ENCODE results near the gene BARHL1. TPM values are rescaled to one million over a fixed set of nuclear protein-coding genes. Genes with fewer than 3 reads are reported as not detected.

BARHL1 gene
- total RNA-seq (2014; rRNA removed; shearing (Covaris generic)), result not detected in 2 replicates

GRCh38 chr9:132582276-132582785 lies at the start of gene BARHL1:
Gene BARHL1 (plus strand): TSS chr9:132582606. CDS start chr9:132582798, 192 bp downstream.
- DNase-seq (ENCODE audit: low read depth), result no peak

DNA sequence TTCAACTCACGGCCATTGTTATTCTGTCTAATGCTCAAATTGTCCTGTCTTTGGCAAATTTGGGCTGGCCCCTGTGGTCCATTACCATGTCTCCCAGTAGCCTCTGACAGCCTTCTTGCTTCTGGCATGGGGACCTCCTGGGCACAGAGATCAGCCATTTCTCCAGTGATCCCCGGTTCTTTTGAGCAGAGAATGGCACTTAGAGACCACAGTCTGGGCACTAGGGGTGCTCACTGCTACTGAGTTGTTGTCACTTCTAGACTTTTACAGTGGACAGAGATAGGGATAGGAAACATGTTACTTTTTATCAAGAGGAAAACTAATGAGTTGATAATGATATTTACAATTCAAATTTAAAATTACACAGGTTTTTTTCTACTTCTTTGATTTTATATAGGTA lies 47.6 kb upstream of the BARHL1 start:
- DNase-seq (ENCODE audit: low read depth), result no peak

GRCh38 chr9:132536124-132536523 lies 46.3 kb upstream of the BARHL1 start:
- DNase-seq (ENCODE audit: low read depth), result no peak

GRCh38 chr9:132537352-132537751 lies 45.1 kb upstream of the BARHL1 start:
- no peak for DNase-seq (ENCODE audit: low read depth)

GRCh38 chr9:132538071-132538470 lies 44.3 kb upstream of the BARHL1 start:
- DNase-seq (ENCODE audit: low read depth), result no peak

DNA sequence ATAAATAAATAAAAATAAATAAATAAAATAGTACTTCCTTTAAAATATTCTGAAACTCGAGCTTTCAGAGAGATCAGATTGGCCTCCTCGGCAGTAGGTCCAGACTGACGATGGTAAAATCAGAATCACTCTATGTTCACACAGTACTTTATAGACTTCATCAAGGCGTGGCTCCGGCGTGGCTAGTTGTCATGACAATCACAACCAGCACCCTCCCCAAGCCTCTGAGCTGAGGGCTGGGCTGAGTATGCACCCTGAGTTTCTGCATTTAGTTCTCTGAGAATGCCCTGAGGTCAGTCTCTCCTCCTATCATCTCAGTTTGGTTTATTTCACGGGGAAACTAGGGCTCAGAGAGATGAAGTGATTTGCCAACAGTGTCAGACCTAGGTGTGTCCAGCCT lies 43.3 kb upstream of the BARHL1 start:
- no peak for DNase-seq (ENCODE audit: low read depth)

DNA sequence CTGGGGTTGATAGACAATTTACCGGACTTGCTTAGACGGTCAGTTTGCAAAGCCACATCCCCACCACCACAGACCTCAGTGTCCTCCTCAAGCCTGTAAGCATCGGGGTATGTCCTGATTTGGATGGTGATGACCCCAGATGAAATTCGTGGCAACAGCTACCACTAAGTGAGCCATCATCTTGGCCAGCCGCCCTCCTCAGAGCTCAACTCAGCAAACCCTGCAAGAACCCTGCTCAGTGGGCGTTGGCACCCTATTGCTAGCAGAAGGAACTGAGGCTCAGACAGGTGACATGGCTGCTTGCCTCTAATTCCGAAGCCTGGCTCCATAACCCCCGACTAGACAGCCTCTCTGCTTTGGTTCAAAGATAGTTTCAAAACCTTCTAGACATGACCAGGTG lies 41.4 kb upstream of the BARHL1 start:
- DNase-seq (ENCODE audit: low read depth), result no peak

GRCh38 chr9:132541870-132542830 lies 40.3 kb upstream of the BARHL1 start:
- DNase-seq (ENCODE audit: low read depth), result no peak

DNA sequence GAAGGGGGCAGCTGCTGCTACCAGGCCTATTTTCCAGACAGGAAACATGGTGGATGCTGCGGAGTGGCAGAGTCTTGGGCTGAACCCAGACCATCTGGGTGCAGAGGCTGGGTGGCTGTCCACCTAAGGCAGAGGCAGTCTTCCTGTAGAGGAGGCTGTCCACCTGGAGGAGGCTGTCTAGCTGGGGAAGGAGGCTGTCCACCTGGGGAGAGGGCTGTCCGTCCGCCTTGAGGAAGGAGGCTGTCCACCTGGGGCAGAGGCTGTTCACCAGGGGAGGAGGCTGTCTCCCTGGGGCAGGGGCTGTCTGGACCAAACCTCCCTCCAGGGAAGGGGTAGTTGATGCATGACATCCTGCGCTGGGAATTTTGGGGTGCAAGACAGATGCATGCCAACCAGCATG lies 39.2 kb upstream of the BARHL1 start:
- no peak for DNase-seq (ENCODE audit: low read depth)

DNA sequence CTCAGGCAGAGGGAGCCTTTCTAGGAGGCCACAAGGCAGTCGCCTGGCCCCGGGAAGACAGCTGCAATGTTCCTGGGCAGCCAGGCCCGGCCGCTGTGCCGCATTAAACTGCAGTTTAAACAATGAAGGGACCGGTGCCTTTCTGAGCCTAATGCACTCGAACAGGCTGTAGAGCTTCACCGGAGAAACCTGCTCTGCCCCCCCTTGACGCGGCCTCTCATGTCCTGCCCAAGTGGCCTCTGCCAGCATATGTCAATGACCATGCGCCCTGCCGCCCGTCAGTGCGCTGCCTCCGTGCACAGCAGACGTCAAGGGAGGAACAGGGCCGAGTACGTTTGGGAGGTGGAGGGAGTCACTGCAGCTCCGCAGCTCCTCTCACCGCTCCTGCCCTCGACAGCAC lies 38.4 kb upstream of the BARHL1 start:
- DNase-seq (ENCODE audit: low read depth), result no peak

DNA sequence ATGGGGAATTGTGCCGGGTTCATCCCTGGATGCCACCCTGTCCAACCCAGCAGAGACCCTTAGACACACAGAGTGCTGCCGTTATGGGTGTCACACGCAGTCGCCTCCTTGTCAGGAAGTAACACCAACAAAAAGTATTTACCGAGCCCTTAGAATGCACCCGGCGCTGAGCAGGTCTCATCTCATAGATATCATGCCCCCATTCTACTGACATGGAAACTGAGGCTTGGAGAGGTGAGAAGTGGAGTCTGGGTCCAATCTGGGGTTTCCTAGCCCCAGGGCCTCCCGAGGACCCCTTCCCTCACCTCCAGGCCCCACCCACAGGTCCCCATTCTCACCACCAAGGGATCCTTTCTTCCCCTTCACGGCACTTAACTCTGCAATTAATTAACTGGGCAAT lies 36.8 kb upstream of the BARHL1 start:
- DNase-seq (ENCODE audit: low read depth), result no peak

DNA sequence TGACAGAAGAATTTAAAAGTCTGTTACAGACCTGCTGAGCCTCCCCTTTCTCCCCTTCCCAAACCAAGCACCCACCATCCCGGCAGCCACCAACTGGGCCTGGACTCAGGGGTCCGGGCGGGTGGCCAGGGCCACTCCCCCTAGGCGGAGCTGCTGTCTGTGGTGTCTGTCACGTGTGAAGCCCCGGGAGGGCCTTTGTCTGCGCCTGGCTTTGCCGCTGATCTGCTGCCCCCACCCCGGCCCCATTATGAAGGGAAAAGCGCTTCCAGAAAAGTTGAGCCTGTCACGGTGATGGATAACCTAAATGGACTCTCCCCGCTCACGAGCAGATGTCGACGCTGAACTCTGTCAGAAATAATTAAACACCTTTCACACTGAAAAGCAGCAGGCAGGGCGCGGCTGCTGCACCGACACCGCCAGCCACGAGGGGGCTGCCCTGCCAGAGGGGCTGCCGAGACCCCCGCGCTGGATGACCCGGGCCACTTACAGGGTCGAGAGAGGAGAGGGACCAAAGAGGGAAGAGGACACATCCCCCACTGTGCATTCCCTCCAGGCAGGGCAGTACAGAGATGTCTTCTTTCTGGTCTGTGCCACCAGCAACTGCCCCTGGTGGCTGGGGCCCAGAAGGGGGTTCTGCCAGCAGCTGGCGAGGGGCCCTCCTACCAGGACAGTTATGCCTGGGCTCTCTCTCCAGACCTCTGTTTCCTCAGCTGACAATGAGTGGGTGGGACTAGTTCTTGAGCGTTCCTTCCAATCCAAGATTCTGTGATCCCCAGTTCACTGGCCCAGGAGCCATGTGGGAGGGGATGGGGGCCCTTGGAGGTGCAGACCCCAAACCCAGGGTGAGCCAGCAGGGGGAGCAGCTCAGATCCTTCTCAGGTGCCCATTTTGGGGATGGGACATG lies 36.0 kb upstream of the BARHL1 start:
- DNase-seq (ENCODE audit: low read depth), result peak; percentile 67

DNA sequence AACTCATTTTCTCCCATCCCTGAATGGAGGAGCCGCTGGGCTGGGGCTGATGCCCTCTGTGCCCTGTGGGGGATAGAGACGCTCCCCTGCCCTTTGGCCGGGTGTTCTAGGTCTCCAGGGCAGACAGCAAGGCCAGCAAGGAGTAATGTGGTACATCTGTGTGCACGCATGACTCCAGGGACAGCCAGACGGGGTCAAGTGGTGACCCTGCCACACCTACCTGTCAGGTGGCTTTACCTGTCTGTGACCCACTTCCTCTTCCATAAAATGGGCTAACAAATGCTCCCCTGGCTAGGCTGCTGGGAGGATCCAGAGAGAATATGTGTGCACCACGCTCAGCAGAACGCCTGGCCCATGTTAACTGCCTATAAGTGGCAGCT lies 35.4 kb upstream of the BARHL1 start:
- DNase-seq (ENCODE audit: low read depth), result no peak

- DNase-seq (ENCODE audit: low read depth), result no peak
Observed at GRCh38 chr9:132547436-132547835, 35.0 kb upstream of the BARHL1 start.

- peak; percentile 45 for DNase-seq (ENCODE audit: low read depth)
Observed at GRCh38 chr9:132547976-132548730, 34.3 kb upstream of the BARHL1 start.

DNA sequence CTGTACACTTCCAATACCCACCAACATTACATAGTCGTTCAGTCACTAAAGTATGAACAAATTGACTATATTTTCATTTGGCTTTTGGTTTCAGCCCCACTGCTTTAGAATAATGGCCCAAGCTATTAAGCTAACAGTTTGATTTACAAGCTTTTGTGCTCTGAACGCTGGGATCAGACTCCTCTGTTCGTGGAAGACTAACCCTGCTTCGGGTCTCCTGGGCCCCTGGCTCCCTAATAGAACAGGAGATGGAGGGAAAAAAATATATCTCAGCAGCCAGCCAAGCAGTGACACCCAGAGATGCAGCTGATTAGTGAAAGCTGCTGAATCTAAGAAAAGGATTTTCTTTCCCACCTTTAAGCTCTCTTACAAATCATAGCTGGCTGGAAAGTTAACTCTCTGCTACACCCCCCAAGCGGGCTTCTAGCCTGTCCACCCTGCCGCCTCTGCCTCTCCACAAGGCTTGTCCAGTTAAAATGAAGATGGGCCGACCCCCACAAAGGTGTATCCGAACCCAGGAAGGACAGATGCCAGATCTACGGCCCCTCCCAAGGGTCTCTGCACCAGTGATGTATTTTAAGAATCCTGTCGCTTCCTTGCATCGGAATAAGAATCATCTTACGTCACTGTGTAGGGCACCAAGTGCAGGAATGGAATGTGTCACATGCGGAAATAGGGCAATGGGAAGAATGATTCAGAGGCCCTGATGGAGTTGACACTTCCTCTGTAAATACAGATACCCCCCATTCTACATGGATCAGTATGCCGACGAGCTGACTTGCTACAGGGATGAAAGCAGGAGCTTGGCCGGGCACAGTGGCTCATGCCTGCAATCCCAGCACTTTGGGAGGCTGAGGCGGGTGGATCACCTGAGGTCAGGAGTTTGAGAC lies 33.4 kb upstream of the BARHL1 start:
- DNase-seq (ENCODE audit: low read depth), result peak; percentile 77

GRCh38 chr9:132551556-132551955 lies 30.9 kb upstream of the BARHL1 start:
- no peak for DNase-seq (ENCODE audit: low read depth)

DNA sequence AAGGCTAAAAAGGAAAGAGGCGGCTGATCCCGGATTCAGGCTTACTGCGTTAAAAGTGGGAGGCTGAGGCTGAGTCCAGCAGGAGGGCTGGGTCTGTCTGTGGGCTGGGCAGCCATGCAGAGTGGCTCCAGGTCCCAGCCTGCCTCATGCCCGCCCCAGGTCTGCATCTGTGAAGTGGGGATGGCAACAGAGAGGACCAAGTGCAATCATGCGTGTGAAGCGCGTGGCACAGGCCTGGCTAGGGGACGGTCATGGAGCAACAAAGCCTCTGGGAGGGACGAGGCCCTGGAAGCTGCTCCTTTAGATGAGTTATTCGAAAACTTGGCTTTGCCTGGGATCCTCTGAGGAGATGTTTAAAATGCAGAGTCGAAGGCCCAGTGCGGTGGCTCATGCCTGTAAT lies 30.4 kb upstream of the BARHL1 start:
- DNase-seq (ENCODE audit: low read depth), result no peak

GRCh38 chr9:132554755-132555154 lies 27.7 kb upstream of the BARHL1 start:
- no peak for DNase-seq (ENCODE audit: low read depth)

GRCh38 chr9:132555528-132555927 lies 26.9 kb upstream of the BARHL1 start:
- no peak for DNase-seq (ENCODE audit: low read depth)

- DNase-seq (ENCODE audit: low read depth), result no peak
Observed at GRCh38 chr9:132556235-132556634, 26.2 kb upstream of the BARHL1 start.
